GM21786 (cell line): ENCODE data around the gene NR1H2.
"Not testable (repeated sequence)": the region's sequence is repeated elsewhere in the genome, so short reads cannot be mapped to it uniquely, and the experiment has no call there.

Source experiments
- ATAC-seq: cut with Tn5 transposase; IDR thresholded peaks from one replicate; pipeline ENCODE4 v1.9.1; 2021; ENCODE audit not compliant: unreplicated experiment

Gene NR1H2

GRCh38 chr19:50377517-50377916, 1.3 kb downstream of the NR1H2 start:
- no peak for ATAC-seq

- no peak for ATAC-seq
These were observed 2.1 kb downstream of the NR1H2 start for GRCh38 chr19:50378169-50378862.

DNA sequence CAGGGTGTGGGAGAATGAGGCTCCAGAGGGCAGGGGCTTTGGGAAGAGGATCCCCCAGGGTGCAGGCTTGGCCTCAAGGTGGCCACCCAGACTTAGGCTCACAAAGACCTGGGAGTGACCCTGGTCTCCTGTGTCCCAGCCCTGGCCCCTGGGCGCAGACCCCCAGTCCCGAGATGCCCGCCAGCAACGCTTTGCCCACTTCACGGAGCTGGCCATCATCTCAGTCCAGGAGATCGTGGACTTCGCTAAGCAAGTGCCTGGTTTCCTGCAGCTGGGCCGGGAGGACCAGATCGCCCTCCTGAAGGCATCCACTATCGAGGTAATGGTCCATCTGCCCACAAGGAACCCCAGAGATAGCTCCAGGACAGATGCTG, 2.6 kb downstream of the NR1H2 start:
- no peak for ATAC-seq

DNA sequence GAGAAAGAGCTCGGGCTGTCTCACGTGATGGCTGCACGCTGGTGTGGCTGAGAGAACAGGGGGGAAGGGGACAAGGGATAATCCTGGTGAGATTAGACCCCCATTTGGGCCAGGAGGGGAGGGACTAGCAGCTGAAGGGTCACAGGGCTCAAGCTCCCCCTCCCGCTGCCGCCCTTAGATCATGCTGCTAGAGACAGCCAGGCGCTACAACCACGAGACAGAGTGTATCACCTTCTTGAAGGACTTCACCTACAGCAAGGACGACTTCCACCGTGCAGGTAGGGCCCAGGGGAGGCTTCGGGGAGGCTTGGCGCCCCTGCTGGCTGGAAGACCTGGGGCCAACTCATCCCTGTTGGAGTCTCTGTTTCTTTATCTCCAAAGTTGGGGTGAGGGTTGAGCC, 3.3 kb downstream of the NR1H2 start:
- no peak for ATAC-seq

GRCh38 chr19:50380137-50380536, 3.9 kb downstream of the NR1H2 start:
- ATAC-seq = no peak

DNA sequence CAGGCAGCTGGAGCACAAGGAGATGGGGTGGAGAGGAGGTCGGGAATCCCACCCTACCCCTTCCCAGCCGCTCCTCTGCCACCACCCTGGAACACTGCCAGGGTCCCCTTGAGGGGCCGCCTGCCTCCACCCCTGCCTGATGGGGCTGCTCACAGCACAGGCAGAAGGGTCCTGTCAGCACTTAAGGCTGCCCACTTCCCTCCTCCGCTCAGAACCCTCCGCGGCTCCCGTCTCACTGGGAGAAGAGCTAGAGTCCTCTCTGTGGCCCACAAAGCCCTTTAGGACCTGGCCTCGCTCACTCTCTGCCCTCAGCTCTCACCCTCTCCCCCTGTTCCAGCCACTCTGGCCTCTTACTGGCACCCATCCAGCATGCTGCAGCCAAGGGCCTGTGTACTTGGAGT, 4.5 kb downstream of the NR1H2 start:
- no peak for ATAC-seq

DNA sequence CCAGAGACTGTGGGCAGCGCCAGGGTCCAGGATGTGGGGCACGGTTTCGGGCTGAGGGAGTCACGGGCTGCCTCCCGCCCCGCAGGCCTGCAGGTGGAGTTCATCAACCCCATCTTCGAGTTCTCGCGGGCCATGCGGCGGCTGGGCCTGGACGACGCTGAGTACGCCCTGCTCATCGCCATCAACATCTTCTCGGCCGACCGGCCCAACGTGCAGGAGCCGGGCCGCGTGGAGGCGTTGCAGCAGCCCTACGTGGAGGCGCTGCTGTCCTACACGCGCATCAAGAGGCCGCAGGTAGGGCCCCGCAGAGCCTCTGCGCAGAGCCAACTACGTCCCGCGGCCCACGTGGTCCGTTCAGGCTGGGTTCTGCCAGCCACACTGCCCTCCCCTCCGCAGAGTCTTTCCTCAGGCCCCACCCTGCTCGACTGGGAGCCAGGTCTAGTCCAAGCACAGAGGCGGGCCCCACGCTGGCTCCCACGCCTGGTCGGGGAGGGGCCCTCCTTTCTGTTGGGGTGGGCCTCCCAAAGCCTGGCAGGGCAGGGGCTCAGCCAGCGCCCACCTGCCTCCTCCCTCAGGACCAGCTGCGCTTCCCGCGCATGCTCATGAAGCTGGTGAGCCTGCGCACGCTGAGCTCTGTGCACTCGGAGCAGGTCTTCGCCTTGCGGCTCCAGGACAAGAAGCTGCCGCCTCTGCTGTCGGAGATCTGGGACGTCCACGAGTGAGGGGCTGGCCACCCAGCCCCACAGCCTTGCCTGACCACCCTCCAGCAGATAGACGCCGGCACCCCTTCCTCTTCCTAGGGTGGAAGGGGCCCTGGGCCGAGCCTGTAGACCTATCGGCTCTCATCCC, 5.8 kb downstream of the NR1H2 start:
- ATAC-seq = no peak

GRCh38 chr19:50383001-50383851, 7.0 kb downstream of the NR1H2 start:
- no peak for ATAC-seq

DNA sequence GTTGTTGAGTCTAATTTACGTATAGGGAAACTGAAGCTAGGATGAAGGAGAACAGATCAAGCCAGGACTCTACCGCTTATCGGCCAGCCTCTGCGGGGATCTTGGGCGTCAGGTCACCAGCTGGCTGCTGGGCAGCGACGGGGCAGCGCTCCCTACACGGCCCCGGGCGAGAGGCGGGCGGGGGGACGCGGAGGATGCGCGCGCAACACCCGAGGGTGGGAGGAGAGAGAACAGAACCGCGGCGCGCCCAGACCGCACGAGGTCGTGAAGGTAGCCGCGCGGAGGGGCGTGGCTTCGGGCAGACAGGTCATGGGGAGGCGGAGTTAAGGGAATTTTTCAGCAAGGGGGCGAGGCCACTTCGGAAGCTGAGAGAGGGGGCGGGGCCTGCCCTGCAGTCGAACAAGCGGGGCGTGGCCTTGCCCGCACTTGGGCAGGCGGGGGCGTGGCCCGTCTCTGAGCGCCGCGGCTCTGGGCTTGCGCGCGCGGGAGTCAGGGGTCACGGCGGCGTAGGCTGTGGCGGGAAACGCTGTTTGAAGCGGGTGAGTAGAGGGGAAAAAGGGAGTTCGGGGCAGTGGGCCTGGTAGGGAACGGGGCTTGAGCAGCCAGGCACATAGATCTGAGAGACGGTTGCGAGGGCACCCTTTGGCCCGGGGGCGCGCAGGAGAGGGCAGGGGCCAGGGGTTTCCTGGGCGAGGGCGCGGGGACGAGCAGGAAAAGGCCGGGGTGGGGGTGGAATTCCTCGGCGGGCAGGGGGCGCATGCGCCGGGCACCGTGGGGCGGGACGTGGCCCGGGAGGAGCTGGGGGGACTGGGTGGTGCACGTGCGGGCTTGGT, 7.8 kb downstream of the NR1H2 start, which contains the start of gene POLD1:
Gene POLD1, plus strand, starts transcription at position 496 of the 833 bp plus-strand sequence. CDS start 14,505 bp downstream, outside the sequence.
- ATAC-seq = peak; percentile 82

DNA sequence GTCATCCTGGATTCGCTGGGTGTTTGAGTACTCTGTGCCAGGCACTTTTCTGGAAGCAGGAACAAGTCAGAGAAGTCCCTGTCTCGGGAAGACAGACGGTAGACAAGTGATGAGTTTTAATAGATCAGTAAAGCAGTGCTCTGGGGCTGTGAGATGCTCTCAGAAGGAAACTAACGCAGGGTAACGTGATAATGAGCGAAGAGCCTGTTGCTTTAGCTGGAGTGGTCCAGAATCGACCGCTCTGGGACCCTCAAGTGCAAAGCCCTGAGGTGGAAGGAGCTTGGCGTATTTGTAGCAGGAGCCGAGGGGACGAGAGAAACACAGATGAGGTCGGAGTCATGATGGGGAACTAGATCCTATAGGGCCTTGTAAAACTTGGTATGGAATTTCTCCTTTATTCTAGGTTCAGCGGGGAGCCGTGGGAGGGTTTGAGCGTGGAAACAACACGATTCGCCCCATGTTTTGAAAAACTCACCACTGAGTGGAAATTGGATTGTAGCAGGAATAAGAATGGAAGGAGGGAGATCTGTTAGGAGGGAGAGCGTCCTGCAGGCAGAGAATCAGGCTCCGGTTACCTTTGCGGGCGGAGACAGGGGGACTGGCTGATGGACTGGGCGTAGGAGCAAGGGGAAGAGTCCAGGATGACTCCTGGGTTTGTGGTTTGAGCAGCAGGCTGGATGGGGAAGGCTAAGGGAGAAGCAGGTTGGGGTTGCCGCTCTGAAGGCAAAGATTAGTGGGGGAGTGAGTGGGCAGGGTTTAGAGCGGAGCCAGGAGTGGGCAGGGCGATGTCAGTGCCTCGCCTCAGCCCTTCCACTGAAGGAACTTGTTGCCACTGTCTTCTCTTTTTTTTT, 8.7 kb downstream of the NR1H2 start:
- no peak for ATAC-seq

DNA sequence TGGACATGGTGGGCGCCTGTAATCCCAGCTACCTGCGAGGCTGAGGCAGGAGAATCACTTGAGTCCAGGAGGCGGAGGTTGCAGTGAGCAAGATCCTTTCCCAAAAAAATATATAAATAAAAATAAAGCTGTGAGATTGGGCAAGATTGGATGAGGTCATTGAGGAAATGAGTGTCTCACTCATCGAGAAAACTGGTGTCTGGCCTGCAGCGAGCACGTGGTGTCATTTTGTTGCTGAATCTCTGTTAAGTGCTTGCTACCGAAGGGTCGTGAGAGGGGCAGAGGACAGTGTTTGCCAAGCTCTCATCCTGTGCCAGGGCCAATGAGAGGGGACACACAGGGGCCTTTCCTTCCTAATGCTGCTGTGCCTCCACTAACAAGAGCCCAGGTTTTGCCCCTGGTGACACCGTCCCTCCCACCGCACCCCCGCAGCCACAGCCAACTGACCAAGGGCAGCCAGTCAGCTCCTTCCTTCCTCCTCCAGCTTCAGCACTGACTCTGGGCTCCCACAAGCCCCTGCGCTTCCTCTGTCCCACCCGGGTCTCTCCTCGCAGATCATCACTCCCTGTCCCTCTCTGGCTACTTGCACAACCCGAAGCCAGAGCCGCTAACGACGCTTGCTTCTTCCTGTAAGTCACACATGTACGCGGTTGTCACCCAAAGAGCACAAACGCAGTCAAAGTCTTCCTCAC, 11.1 kb downstream of the NR1H2 start:
- no peak for ATAC-seq

DNA sequence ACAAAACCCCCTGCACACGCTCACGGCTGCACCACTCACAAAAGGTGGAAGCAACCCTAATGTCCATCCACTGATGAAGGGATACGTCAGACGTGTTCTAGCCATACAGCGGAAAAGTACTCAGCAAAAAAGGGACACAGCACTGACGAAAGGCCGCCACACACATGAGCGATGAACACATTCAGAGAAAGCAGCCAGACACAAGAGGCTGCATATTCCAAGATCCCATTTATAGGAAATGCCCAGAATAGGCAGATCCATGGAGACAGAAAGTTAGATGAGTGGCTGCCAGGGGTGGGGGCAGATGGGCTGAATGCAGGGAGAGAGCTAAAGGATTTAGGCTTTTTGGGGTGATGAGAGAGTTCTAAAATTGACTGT, 11.6 kb downstream of the NR1H2 start:
- no peak for ATAC-seq

GRCh38 chr19:50390295-50390694, 14.0 kb downstream of the NR1H2 start:
- not testable (repeated sequence) for ATAC-seq

- ATAC-seq = not testable (repeated sequence)
These were observed 14.7 kb downstream of the NR1H2 start for GRCh38 chr19:50390952-50391351.

DNA sequence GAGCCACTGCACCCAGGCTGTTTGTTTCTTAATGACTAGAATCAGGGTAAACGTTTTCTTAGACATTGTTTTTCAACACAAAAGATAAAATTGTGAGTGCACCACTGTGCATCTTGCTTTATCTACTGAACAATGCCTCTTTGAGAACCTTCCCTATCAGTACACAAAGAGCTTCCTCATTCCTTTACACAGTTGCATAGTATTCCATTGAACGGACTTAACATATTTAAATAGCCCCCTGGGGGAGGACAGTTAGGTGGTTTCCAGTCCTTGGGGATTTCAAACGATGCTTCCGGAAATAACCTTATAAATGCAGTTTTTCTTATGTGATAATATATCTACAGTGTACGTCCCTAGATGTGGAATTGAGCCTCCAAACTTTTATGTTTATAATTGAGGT, 16.5 kb downstream of the NR1H2 start:
- no peak for ATAC-seq

DNA sequence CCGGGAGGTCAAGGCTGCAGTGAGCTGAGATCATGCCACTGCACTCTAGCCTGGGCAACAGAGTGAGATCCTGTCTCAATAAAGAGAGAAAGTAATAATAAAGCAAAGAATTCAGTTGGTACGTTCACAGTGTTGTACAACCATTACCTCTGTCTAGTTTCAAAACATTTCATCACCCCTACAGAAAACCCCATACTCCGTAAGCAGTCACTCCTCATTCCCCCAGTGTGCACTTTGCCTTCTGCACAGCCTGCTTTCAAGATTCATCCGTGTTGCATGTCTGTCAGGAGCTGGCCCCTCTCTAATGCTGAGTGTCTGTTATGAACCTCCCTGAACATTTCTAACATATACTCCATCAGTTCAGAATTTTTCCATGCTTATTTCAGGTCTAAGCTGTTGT, 17.3 kb downstream of the NR1H2 start:
- ATAC-seq = no peak

- ATAC-seq = no peak
These were observed 17.8 kb downstream of the NR1H2 start for GRCh38 chr19:50394017-50394416.

- ATAC-seq = no peak
These were observed 22.6 kb downstream of the NR1H2 start for GRCh38 chr19:50398675-50399367.

DNA sequence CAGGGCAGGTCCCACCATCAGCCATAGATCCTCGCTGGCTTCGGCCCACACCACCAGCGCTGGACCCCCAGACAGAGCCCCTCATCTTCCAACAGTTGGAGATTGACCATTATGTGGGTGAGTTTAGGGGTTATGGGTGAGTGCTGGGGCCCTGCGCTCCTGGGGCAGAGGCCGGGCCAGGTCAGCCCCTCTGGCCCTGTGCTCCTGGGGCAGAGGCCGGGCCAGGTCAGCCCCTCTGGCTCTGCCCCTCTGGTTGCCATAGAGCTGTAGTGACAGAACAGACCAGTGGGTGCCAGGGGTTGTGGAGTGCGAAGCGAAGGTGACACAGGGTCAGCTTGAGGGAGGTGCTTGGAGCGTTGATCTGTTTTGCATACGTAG, 23.1 kb downstream of the NR1H2 start:
- no peak for ATAC-seq
